H9 (cell line): ENCODE measurements around the gene MRM3. TPM values are rescaled to one million over a fixed set of nuclear protein-coding genes. Genes with fewer than 3 reads are reported as not detected.

Source experiments
- DNase-seq: peaks from one replicate; pipeline ENCODE4 v3.0.0-alpha.2; 2017
- H2AFZ ChIP-seq: one replicate; pipeline ENCODE4 v1.6.1; 2013; ENCODE audit warnings: mild to moderate bottlenecking, low read length, control low read depth, moderate library complexity
- H2AK5ac ChIP-seq: 2 replicates; pipeline ENCODE4 v1.6.1; 2013; ENCODE audit warnings: low read length, control low read depth, mixed read lengths; ENCODE audit not compliant: insufficient read length
- H2BK120ac ChIP-seq: one replicate; pipeline ENCODE4 v1.6.1; 2013; ENCODE audit warnings: low read depth, mild to moderate bottlenecking, low read length, control low read depth, inconsistent platforms; ENCODE audit not compliant: poor library complexity, severe bottlenecking
- H2BK12ac ChIP-seq: 2 replicates; pipeline ENCODE4 v1.6.1; 2013; ENCODE audit warnings: low read length, control low read depth, mixed read lengths, low read depth; ENCODE audit not compliant: insufficient read length
- H2BK15ac ChIP-seq: 2 replicates; pipeline ENCODE4 v1.6.1; 2013; ENCODE audit warnings: low read depth, low read length, control low read depth
- H2BK20ac ChIP-seq: one replicate; pipeline ENCODE4 v1.6.1; 2013; ENCODE audit warnings: low read depth, mild to moderate bottlenecking, low read length, control low read depth, inconsistent platforms; ENCODE audit not compliant: poor library complexity, severe bottlenecking
- H2BK5ac ChIP-seq: 2 replicates; pipeline ENCODE4 v1.6.1; 2013; ENCODE audit warnings: low read length, control low read depth, mixed read lengths; ENCODE audit not compliant: insufficient read length
- H3K14ac ChIP-seq: 2 replicates; pipeline ENCODE4 v1.6.1; 2013; ENCODE audit warnings: low read length, control low read depth; ENCODE audit not compliant: insufficient read depth
- H3K18ac ChIP-seq: 2 replicates; pipeline ENCODE4 v1.6.1; 2013; ENCODE audit warnings: low read depth, mild to moderate bottlenecking, mixed read lengths, low read length, control low read depth; ENCODE audit not compliant: insufficient read length
- H3K23ac ChIP-seq: 2 replicates; pipeline ENCODE4 v1.6.1; 2013; ENCODE audit warnings: low read length, control low read depth, mixed read lengths, low read depth; ENCODE audit not compliant: insufficient read length
- H3K23me2 ChIP-seq: 2 replicates; pipeline ENCODE4 v1.6.1; 2013; ENCODE audit warnings: low read depth, mild to moderate bottlenecking, mixed read lengths, low read length, control low read depth; ENCODE audit not compliant: insufficient read length, poor library complexity, severe bottlenecking
- H3K27ac ChIP-seq: 2 replicates; pipeline ENCODE4 v1.5.1; 2013; ENCODE audit warnings: low read length, control low read depth, mixed read lengths, low read depth; ENCODE audit not compliant: insufficient read length
- H3K27me3 ChIP-seq: 2 replicates; pipeline ENCODE4 v1.6.1; 2013; ENCODE audit warnings: low read length, control low read depth, inconsistent platforms; ENCODE audit not compliant: insufficient read depth
- H3K4ac ChIP-seq: 2 replicates; pipeline ENCODE4 v1.6.1; 2013; ENCODE audit warnings: low read depth, mild to moderate bottlenecking, control low read depth, inconsistent platforms, low read length, moderate library complexity
- H3K4me1 ChIP-seq: 2 replicates; pipeline ENCODE4 v1.6.1; 2013; ENCODE audit warnings: low read length, control low read depth, inconsistent platforms; ENCODE audit not compliant: insufficient read depth
- H3K4me2 ChIP-seq: 2 replicates; pipeline ENCODE4 v1.6.1; 2013; ENCODE audit warnings: low read length, control low read depth, mixed read lengths; ENCODE audit not compliant: insufficient read length, insufficient read depth
- H3K56ac ChIP-seq: 2 replicates; pipeline ENCODE4 v1.6.1; 2013; ENCODE audit warnings: low read depth, mild to moderate bottlenecking, mixed read lengths, low read length, control low read depth; ENCODE audit not compliant: insufficient read length
- H3K79me1 ChIP-seq: 2 replicates; pipeline ENCODE4 v1.6.1; 2013; ENCODE audit warnings: low read depth, mild to moderate bottlenecking, moderate library complexity, low read length, control low read depth, inconsistent platforms; ENCODE audit not compliant: insufficient read depth, poor library complexity, severe bottlenecking
- H3K79me2 ChIP-seq: 2 replicates; pipeline ENCODE4 v1.6.1; 2013; ENCODE audit warnings: low read length, control low read depth, inconsistent platforms; ENCODE audit not compliant: insufficient read depth
- H3K9ac ChIP-seq: 2 replicates; pipeline ENCODE4 v1.6.1; 2013; ENCODE audit warnings: low read length, control low read depth, mixed read lengths; ENCODE audit not compliant: insufficient read length; ENCODE audit errors: extremely low read depth
- H3K9me3 ChIP-seq: one replicate; pipeline ENCODE4 v1.6.1; 2013; ENCODE audit warnings: low read depth, low read length, inconsistent platforms; ENCODE audit not compliant: control insufficient read depth
- H3T11ph ChIP-seq: one replicate; pipeline ENCODE4 v1.6.1; 2013; ENCODE audit warnings: mild to moderate bottlenecking, low read length, control low read depth, inconsistent platforms
- H4K20me1 ChIP-seq: one replicate; pipeline ENCODE4 v1.6.1; 2013; ENCODE audit not compliant: control insufficient read depth, insufficient read length, insufficient read depth
- H4K5ac ChIP-seq: 2 replicates; pipeline ENCODE4 v1.6.1; 2013; ENCODE audit warnings: low read depth, mild to moderate bottlenecking, mixed read lengths, low read length, control low read depth; ENCODE audit not compliant: insufficient read length
- H4K8ac ChIP-seq: replicated peaks from 2 replicates; pipeline ENCODE4 v1.6.1; 2013; ENCODE audit warnings: low read length, control low read depth, mixed read lengths, low read depth; ENCODE audit not compliant: insufficient read length
- H4K91ac ChIP-seq: 2 replicates; pipeline ENCODE4 v1.6.1; 2013; ENCODE audit warnings: low read depth, mild to moderate bottlenecking, moderate library complexity, mixed read lengths, low read length, control low read depth; ENCODE audit not compliant: insufficient read length
- H3K27ac Mint-ChIP-seq, 3 experiments: 2 replicates in 2 of 3; 3 replicates in 1 of 3; pipeline ENCODE4 v1.8.0; 2020 to 2021; ENCODE audit warnings: mixed read lengths in 3 of 3, mild to moderate bottlenecking in 1 of 3, moderate library complexity in 1 of 3
- H3K27me3 Mint-ChIP-seq: 2 replicates; pipeline ENCODE4 v1.8.0; 2021; ENCODE audit warnings: low read depth, mild to moderate bottlenecking, moderate library complexity, mixed read lengths
- H3K36me3 Mint-ChIP-seq, 3 experiments: 2 replicates in 2 of 3; 3 replicates in 1 of 3; pipeline ENCODE4 v1.8.0; 2020 to 2021; ENCODE audit warnings: low read depth in 3 of 3, mixed read lengths in 3 of 3; ENCODE audit not compliant: insufficient read depth in 1 of 3
- H3K4me1 Mint-ChIP-seq, 2 experiments: 2 replicates each; pipeline ENCODE4 v1.8.0; 2020; ENCODE audit warnings: mixed read lengths in 2 of 2
- H3K4me3 Mint-ChIP-seq, 2 experiments: 2 replicates in 1 of 2; 3 replicates in 1 of 2; pipeline ENCODE4 v1.8.0; 2020 to 2021; ENCODE audit warnings: mild to moderate bottlenecking in 2 of 2, mixed read lengths in 2 of 2, moderate library complexity in 1 of 2
- H3K9me3 Mint-ChIP-seq, 2 experiments: 2 replicates in 1 of 2; 3 replicates in 1 of 2; pipeline ENCODE4 v1.8.0; 2020; ENCODE audit warnings: mild to moderate bottlenecking in 2 of 2, mixed read lengths in 2 of 2, moderate library complexity in 1 of 2
- CTCF ChIP-seq: fragments of 200-600 bp; sonication (generic); conservative IDR thresholded peaks from 3 replicates; pipeline ENCODE4 v1.8.0; 2021; ENCODE audit warnings: antibody characterized with exemption, mild to moderate bottlenecking
- WGBS: extraction: QIAGEN DNeasy Blood & Tissue Kit; methylation state at CpG from one replicate; pipeline ENCODE4 v1.1.7; 2013; ENCODE audit warnings: missing lambda C conversion rate, low lambda C conversion rate, mixed read lengths; ENCODE audit not compliant: insufficient read length; ENCODE audit errors: extremely low coverage; 5-methylcytosine and 5-hydroxymethylcytosine counted together
- total RNA-seq: library from RNA; stranded (reverse); gene quantifications from 2 replicates; pipeline ENCODE4 v1.2.1, GENCODE V29; 2021

Gene MRM3
- total RNA-seq, 1 experiment from 2014 or later: 25.3 TPM

- H3K36me3 Mint-ChIP-seq: peaks cover 54 to 92% (median 92%) of the 10 kb centered on the region in 3 experiments; a peak in 6 of 7 replicates
- H3K4me3 Mint-ChIP-seq: no peak overlapping the region
- Histone ChIP-seq H2BK5ac (no peak overlapping the region), H3K9me3 (no peaks in the 10 kb centered on the region), H3K27me3 (no peaks in the 10 kb centered on the region), H2AK5ac (no peak overlapping the region), H2BK15ac (no peak overlapping the region), H3T11ph (no peak overlapping the region), H4K5ac (no peak overlapping the region), H2AFZ (no peak overlapping the region), H3K79me1 (peaks cover 5% of the 10 kb centered on the region), H3K56ac (no peak overlapping the region), H2BK12ac (no peak overlapping the region), H3K23me2 (no peaks in the 10 kb centered on the region), H3K4me1 (no peaks in the 10 kb centered on the region), H3K79me2 (no peaks in the 10 kb centered on the region), H4K91ac (no peak overlapping the region), H3K14ac (no peak overlapping the region), H3K9ac (no peak overlapping the region), H3K4ac (no peak overlapping the region), H4K8ac (no peak overlapping the region), H2BK120ac (no peak overlapping the region), H3K4me2 (no peak overlapping the region), H3K27ac (no peak overlapping the region), H3K18ac (no peak overlapping the region), H3K23ac (no peak overlapping the region), H2BK20ac (no peak overlapping the region), H4K20me1 (no peaks in the 10 kb centered on the region)
- no peak for TF ChIP-seq CTCF
- WGBS: no CpG with 5 or more reads among the region's 14 CpGs
- no peaks in the 10 kb centered on the region; the same call in 1 of the 2 replicates for H3K27me3 Mint-ChIP-seq
- no peaks in the 10 kb centered on the region; a peak in 1 of 5 replicates for H3K9me3 Mint-ChIP-seq
- peaks cover 0 to 3% of the 10 kb centered on the region in 2 experiments; a peak in 1 of 4 replicates for H3K4me1 Mint-ChIP-seq
- H3K27ac Mint-ChIP-seq: peak overlapping the region in 1 of 3 experiments; percentile 22; a peak in 1 of 7 replicates
- no peak for DNase-seq
These were observed 8.5 kb upstream of the MRM3 start for GRCh38 chr17:773467-774312.
